OCI-LY7 (cell line): Measurements from ENCODE around the gene DOCK9.

Source experiments
- CTCF ChIP-seq: fragments of 200-600 bp; sonication (generic); conservative IDR thresholded peaks from 2 replicates; pipeline ENCODE4 v1.5.1; 2014; ENCODE audit warnings: mild to moderate bottlenecking, antibody characterized with exemption, low read length, moderate library complexity, mixed read lengths
- EZH2phosphoT487 ChIP-seq: fragments of 200-600 bp; sonication (generic); IDR thresholded peaks from 2 replicates; pipeline ENCODE4 v1.6.1; 2018; ENCODE audit warnings: low read depth, borderline replicate concordance, mild to moderate bottlenecking, mixed run types, antibody characterized with exemption, low read length, moderate library complexity, mixed read lengths

- TF ChIP-seq EZH2phosphoT487 (no peak), CTCF (no peak)
These were observed 203.1 kb downstream of the DOCK9 start for GRCh38 chr13:98774776-98775175.
